Glutamatergic neuron (in vitro differentiated cells): ENCODE data around the gene SLC39A3. TPM values are rescaled to one million over a fixed set of nuclear protein-coding genes. Genes with fewer than 3 reads are reported as not detected.

Experiments
- DNase-seq: peaks from one replicate; pipeline ENCODE4 v3.0.0; 2022
- H3K27ac Mint-ChIP-seq: one replicate; pipeline ENCODE4 v1.8.0; 2020; ENCODE audit warnings: mild to moderate bottlenecking, mixed read lengths, inconsistent platforms; ENCODE audit not compliant: unreplicated experiment
- H3K27me3 Mint-ChIP-seq: one replicate; pipeline ENCODE4 v1.8.0; 2020; ENCODE audit warnings: mild to moderate bottlenecking, moderate library complexity, mixed read lengths, inconsistent platforms; ENCODE audit not compliant: unreplicated experiment
- H3K36me3 Mint-ChIP-seq: one replicate; pipeline ENCODE4 v1.8.0; 2020; ENCODE audit warnings: mild to moderate bottlenecking, mixed read lengths, inconsistent platforms; ENCODE audit not compliant: unreplicated experiment
- H3K4me1 Mint-ChIP-seq: one replicate; pipeline ENCODE4 v1.8.0; 2020; ENCODE audit warnings: mild to moderate bottlenecking, low read depth, mixed read lengths, inconsistent platforms; ENCODE audit not compliant: unreplicated experiment
- H3K4me3 Mint-ChIP-seq: one replicate; pipeline ENCODE4 v1.8.0; 2020; ENCODE audit warnings: mild to moderate bottlenecking, mixed read lengths, inconsistent platforms; ENCODE audit not compliant: unreplicated experiment
- H3K9me3 Mint-ChIP-seq: one replicate; pipeline ENCODE4 v1.8.0; 2020; ENCODE audit warnings: mild to moderate bottlenecking, moderate library complexity, mixed read lengths, inconsistent platforms; ENCODE audit not compliant: unreplicated experiment
- total RNA-seq: library from RNA; stranded (reverse); fragmentation: NEBNext Ultra II Directional; extraction: Animal tissue kit (Norgen Biotek cat#: 25700); gene quantifications from one replicate; pipeline ENCODE4 v1.2.1, GENCODE V29; 2021; ENCODE audit not compliant: unreplicated experiment
- TF ChIP-seq, protein P1 (sequence below): fragments of 200-600 bp; sonication (generic); IDR thresholded peaks from one replicate; pipeline ENCODE4 v1.5.0; 2021; ENCODE audit not compliant: partially characterized antibody, unreplicated experiment

SLC39A3 gene
- total RNA-seq, 1 donor from 2014 or later, result 40.8 TPM

DNA sequence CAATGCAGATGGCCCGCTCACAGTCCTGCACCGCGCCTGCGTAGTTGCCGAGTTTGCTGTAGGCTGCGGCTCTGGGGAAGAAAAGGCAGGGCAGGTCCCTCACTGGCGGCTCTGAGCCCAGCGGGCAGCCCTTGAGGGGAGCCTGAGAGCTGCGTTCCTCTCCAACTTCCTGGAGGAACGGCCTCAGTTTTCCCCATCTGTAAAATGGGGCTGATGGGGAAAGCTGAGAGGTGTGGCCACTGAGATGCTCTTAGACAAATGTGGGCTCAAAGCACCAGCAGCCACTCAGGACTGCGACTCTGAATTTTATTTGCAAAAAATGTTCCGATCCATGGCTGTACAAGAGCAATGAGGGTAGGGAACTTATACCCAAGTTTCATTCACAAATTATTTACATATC, 23.9 kb upstream of the SLC39A3 start:
- no peak overlapping the region for H3K4me3 Mint-ChIP-seq
- H3K27me3 Mint-ChIP-seq, result no peaks in the 10 kb centered on the region
- TF ChIP-seq, protein P1, sequence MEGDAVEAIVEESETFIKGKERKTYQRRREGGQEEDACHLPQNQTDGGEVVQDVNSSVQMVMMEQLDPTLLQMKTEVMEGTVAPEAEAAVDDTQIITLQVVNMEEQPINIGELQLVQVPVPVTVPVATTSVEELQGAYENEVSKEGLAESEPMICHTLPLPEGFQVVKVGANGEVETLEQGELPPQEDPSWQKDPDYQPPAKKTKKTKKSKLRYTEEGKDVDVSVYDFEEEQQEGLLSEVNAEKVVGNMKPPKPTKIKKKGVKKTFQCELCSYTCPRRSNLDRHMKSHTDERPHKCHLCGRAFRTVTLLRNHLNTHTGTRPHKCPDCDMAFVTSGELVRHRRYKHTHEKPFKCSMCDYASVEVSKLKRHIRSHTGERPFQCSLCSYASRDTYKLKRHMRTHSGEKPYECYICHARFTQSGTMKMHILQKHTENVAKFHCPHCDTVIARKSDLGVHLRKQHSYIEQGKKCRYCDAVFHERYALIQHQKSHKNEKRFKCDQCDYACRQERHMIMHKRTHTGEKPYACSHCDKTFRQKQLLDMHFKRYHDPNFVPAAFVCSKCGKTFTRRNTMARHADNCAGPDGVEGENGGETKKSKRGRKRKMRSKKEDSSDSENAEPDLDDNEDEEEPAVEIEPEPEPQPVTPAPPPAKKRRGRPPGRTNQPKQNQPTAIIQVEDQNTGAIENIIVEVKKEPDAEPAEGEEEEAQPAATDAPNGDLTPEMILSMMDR, result no peak
- DNase-seq, result no peak
- H3K4me1 Mint-ChIP-seq, result no peaks in the 10 kb centered on the region
- H3K36me3 Mint-ChIP-seq, result no peaks in the 10 kb centered on the region
- H3K27ac Mint-ChIP-seq, result no peak overlapping the region
- H3K9me3 Mint-ChIP-seq, result peaks cover 3% of the 10 kb centered on the region

DNA sequence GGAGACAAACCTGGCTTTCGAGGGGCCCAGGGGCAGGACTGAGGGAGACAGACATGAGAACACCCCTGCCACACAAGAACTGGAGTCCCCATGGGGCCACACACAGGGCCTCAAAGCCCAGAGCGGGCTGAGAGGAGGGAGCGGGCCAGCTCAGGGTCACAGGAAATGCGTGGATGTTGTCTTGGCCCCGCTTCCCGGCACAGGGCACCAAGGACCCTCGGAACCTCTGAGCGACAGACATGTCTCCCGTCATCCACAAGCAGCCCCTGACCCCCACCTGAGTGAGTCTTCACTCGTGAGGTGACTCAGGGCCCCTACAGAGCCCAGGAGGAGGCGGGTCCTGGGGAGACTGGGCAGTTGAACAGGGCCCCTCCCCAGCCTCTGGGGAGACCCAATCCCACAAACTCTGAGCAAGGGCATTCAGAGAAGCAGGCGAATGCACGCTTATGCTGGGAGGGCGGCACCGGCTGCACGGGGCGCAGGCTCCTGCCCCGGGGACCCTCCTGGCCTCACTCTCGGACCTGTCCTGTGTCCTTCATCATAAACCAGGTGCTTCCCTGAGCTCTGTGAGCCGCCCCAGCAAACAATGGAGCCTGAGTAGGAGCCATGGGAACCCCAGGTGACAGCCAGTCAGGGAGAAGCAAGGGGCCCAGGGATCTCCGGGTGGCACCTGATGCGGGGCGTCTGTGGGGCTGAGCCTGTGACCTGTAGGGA, 23.1 kb upstream of the SLC39A3 start:
- no peaks in the 10 kb centered on the region for H3K4me1 Mint-ChIP-seq
- H3K9me3 Mint-ChIP-seq, result peaks cover 5% of the 10 kb centered on the region
- TF ChIP-seq, protein P1, result no peak
- no peaks in the 10 kb centered on the region for H3K27me3 Mint-ChIP-seq
- no peak for DNase-seq
- no peak overlapping the region for H3K4me3 Mint-ChIP-seq
- H3K36me3 Mint-ChIP-seq, result no peaks in the 10 kb centered on the region
- no peak overlapping the region for H3K27ac Mint-ChIP-seq

DNA sequence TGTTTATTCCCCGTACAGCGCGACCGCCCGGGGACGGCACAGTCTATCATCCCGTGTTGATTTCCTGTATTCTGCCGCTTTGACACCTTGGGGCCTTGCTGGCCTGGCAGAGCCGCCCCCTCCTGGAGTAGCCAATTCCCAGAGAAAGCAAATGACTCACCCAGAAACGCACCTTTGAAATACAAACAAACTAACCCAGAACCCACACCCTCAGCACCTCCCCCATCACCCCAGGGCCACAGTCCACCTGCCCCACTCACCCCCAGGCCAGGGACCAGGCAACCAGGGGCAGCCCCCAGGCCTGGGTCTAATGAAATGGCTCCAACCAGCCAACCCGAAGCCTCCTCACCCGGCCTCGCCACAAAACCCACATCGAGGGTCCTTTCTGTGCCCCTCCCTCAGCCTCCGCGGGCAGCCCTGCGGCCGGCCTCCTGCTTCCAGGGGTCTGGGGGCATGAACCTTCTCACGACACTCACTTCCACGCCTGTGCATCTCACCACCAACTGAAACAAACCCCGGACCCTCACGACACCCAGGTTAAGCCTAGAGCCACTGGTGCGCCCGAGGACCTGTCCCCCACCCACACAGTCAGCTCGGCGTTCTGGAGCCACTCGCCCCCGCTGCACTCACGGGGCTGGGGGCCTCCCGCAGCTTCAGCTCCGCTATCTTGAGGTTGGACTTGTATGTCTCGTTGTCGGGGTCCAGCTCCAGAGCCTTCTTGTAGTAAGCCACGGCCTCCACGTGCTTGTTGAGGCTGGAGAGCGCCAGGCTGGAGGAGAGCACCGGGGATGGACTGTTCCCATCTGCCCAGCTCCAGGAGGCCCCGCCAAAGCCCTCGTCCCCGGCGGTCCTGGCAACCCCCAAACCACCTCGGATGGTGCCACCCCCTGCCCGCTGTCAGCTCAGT, 22.3 kb upstream of the SLC39A3 start:
- no peak overlapping the region for H3K4me3 Mint-ChIP-seq
- TF ChIP-seq, protein P1, result no peak
- H3K9me3 Mint-ChIP-seq, result peaks cover 5% of the 10 kb centered on the region
- no peaks in the 10 kb centered on the region for H3K36me3 Mint-ChIP-seq
- no peak overlapping the region for H3K27ac Mint-ChIP-seq
- H3K4me1 Mint-ChIP-seq, result no peaks in the 10 kb centered on the region
- no peaks in the 10 kb centered on the region for H3K27me3 Mint-ChIP-seq
- no peak for DNase-seq

DNA sequence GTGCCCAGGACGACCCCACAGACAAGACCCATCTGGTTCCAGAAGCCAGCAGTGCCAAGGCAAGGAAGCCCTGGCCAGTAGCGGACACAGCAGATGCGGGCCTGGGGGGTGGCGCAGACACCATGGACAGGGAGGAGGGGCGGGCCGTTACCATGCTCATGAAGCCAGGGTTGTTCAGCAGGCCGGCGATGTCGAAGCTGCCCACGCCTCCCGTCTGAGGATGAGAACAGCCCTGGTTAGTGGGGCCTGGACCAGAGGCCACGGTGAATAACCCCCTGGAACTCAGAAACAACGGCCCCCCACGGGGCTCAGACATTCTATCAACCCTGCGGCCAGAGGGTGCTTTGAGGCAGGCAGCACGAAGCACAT, 21.5 kb upstream of the SLC39A3 start:
- Mint-ChIP-seq H3K4me1 (no peaks in the 10 kb centered on the region), H3K27me3 (no peaks in the 10 kb centered on the region), H3K4me3 (no peak overlapping the region), H3K27ac (no peak overlapping the region), H3K9me3 (peaks cover 5% of the 10 kb centered on the region), H3K36me3 (no peaks in the 10 kb centered on the region)
- TF ChIP-seq, protein P1, result no peak
- DNase-seq, result no peak

DNA sequence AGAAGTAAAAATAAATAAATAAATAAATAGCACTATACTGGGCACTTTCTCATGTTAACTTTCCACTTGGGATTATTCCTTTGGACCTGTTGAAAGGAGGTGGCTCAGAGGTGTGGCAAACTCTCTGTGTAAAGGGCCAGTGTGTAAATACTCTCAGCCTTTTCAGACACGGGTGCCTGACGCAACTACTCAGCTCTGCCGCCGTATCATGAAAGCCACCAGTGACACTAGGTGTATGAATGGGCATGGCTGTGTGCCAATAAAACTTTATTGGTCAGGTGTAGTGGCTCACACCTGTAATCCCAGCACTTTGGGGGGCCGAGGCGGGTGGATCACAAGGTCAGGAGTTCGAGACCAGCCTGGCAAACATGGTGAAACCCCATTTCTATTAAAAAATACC, 20.1 kb upstream of the SLC39A3 start:
- no peak for DNase-seq
- no peaks in the 10 kb centered on the region for H3K36me3 Mint-ChIP-seq
- no peak overlapping the region for H3K4me3 Mint-ChIP-seq
- H3K9me3 Mint-ChIP-seq, result peaks cover 5% of the 10 kb centered on the region
- H3K4me1 Mint-ChIP-seq, result no peaks in the 10 kb centered on the region
- TF ChIP-seq, protein P1, result no peak
- H3K27me3 Mint-ChIP-seq, result peaks cover 2% of the 10 kb centered on the region
- H3K27ac Mint-ChIP-seq, result no peak overlapping the region
